CD8-positive, alpha-beta memory T cell (primary cell): Measurements from ENCODE around the gene RPAP3. TPM values are rescaled to one million over a fixed set of nuclear protein-coding genes. Genes with fewer than 3 reads are reported as not detected.

ENCODE experiments used
- CTCF ChIA-PET: fragments of 350-600 bp; sonication (Branson Sonifier 250); formaldehyde crosslinking; loops from one replicate; lab custom pipeline; 2021; ENCODE audit warnings: antibody characterized with exemption; lab: Charles Lee
- POLR2A ChIA-PET: fragments of 350-600 bp; sonication (Branson Sonifier 250); formaldehyde crosslinking; loops from one replicate; lab custom pipeline; 2021; ENCODE audit warnings: antibody characterized with exemption; lab: Charles Lee
- DNase-seq, 5 donors: peaks; one replicate each; pipeline versions ENCODE4 v3.0.0 to v3.0.0-alpha.2; 2020 to 2022; ENCODE audit warnings: mixed read lengths in 1 of 5
- H3K27ac ChIP-seq: one replicate; pipeline ENCODE4 v1.7.0; 2013; ENCODE audit warnings: low read depth, mild to moderate bottlenecking, low read length, moderate library complexity
- H3K27me3 ChIP-seq: 2 replicates; pipeline ENCODE4 v1.7.0; 2013; ENCODE audit warnings: low read length, mild to moderate bottlenecking; ENCODE audit not compliant: insufficient read depth, poor library complexity, severe bottlenecking
- H3K36me3 ChIP-seq: 2 replicates; pipeline ENCODE4 v1.7.0; 2013; ENCODE audit warnings: mild to moderate bottlenecking, low read length, moderate library complexity; ENCODE audit not compliant: insufficient read depth
- H3K4me1 ChIP-seq: 2 replicates; pipeline ENCODE4 v1.7.0; 2013; ENCODE audit warnings: mild to moderate bottlenecking, low read length, moderate library complexity; ENCODE audit not compliant: insufficient read depth
- H3K4me3 ChIP-seq: 2 replicates; pipeline ENCODE4 v1.7.0; 2013; ENCODE audit warnings: mild to moderate bottlenecking, low read length
- H3K9me3 ChIP-seq: 2 replicates; pipeline ENCODE4 v1.7.0; 2013; ENCODE audit warnings: mild to moderate bottlenecking, low read length
- H3K27ac Mint-ChIP-seq, 8 donors: one replicate each; pipeline ENCODE4 v1.8.0; 2020 to 2021; ENCODE audit warnings: mixed read lengths in 8 of 8, mild to moderate bottlenecking in 6 of 8, inconsistent platforms in 3 of 8, moderate library complexity in 3 of 8
- H3K27me3 Mint-ChIP-seq, 2 donors: one replicate each; pipeline ENCODE4 v1.8.0; 2020 to 2021; ENCODE audit warnings: mixed read lengths in 2 of 2, mild to moderate bottlenecking in 1 of 2, moderate library complexity in 1 of 2
- H3K36me3 Mint-ChIP-seq, 3 donors: one replicate each; pipeline ENCODE4 v1.8.0; 2020 to 2021; ENCODE audit warnings: mixed read lengths in 3 of 3, inconsistent platforms in 1 of 3, mild to moderate bottlenecking in 1 of 3
- H3K4me1 Mint-ChIP-seq, 3 donors: one replicate each; pipeline ENCODE4 v1.8.0; 2020 to 2021; ENCODE audit warnings: mixed read lengths in 3 of 3, inconsistent platforms in 1 of 3, mild to moderate bottlenecking in 1 of 3
- H3K4me3 Mint-ChIP-seq, 7 donors: one replicate each; pipeline ENCODE4 v1.8.0; 2020 to 2021; ENCODE audit warnings: mixed read lengths in 7 of 7, mild to moderate bottlenecking in 6 of 7, moderate library complexity in 4 of 7, inconsistent platforms in 2 of 7
- H3K9me3 Mint-ChIP-seq, 5 donors: one replicate each; pipeline ENCODE4 v1.8.0; 2020 to 2022; ENCODE audit warnings: mixed read lengths in 5 of 5, mild to moderate bottlenecking in 3 of 5, moderate library complexity in 2 of 5, inconsistent platforms in 1 of 5
- polyA plus RNA-seq: library from polyadenylated mRNA; unstranded; fragments of 300-500 nt; fragmentation: Illumina TruSeq; gene quantifications from one replicate; pipeline ENCODE4 v1.2.3, GENCODE V29; 2021
- total RNA-seq, 2 experiments: library from RNA; stranded (reverse); gene quantifications; one replicate each; pipeline ENCODE4 v1.2.3, GENCODE V29; 2021

RPAP3 gene
- total and polyA plus RNA-seq, 3 experiments from 2014 or later = 35.3 to 58.1 (median 54.0) TPM

DNA sequence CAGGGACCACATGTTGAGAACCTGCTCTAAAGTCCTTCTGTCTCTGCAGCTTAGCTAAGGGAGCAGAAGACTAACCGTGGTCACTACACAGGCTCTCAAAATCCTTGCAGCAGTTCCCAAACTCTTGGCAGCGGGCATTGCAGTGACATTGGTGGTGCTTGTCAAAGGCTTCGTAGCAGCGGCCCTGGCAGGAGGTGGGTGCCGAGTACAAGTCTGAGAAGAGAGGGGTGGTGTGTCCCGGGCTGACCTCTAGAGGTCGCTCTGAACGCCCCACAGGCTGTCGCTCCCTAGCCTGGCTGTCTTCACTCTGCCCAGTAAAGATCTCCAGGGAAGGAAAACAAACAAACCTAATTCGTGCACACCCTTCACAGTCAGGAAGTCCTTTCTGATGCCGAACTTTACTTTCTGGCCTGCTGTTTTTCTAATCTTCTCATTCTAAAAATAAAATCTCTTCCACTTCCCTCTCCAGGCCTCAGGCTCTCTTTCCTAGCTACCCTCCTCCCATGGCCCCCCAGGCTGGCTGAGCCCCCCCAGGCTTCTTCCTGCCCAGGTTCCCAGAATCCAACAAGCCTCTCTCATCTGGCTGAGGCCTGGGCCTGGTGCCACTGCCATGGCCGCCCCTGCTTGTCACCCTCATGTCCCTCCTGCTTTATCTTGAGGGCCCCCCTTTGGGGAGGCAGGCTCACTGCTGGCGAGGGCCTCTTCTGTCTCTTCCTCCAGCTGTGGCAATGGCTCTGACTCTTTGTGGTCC, 11.8 kb upstream of the RPAP3 start:
- CTCF ChIA-PET = interaction anchor here (1.0 to 10.9 kb wide), 7 partner anchors 15 to 120 kb away, joined by 3 to 169 read pairs (median 5); partner anchors contain the start of genes RAPGEF3 and SLC48A1

DNA sequence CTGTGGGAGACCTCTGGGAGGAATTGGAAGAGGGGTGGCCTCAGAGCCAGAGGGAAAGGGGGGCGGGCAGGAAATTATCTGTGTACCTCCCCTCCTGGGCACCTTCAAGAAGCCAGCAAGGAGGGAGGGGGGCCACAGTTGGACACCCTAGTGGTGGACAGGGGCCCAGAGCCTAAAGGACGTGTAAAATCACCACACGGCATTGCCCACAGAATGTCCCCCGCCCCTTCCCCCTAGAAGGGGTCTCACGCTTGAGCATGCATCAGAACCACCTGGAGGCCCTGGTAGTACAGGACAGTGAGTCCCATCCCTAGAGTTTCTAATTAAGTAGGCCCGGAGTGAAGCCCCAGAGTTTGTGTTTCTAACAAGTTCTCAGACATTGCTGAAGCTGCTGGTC, 11.2 kb upstream of the RPAP3 start:
- Histone ChIP-seq H3K27me3 (no peaks in the 10 kb centered on the region), H3K4me3 (no peak overlapping the region), H3K27ac (no peak overlapping the region), H3K4me1 (peaks cover 33% of the 10 kb centered on the region), H3K9me3 (no peaks in the 10 kb centered on the region), H3K36me3 (no peaks in the 10 kb centered on the region)
- H3K4me3 Mint-ChIP-seq = no peak overlapping the region
- ChIA-PET CTCF (interaction anchor here (0.9 to 10.9 kb wide), 9 partner anchors 12 to 121 kb away, joined by 3 to 169 read pairs (median 23); partner anchors contain the start of genes RAPGEF3, RPAP3 and SLC48A1), POLR2A (interaction anchor here (0.5 kb wide), 1 partner anchor 15 kb away, joined by 3 read pairs; no protein-coding TSS in a partner anchor)
- H3K27me3 Mint-ChIP-seq = peaks cover 0 to 2% of the 10 kb centered on the region in 2 donors
- no peaks in the 10 kb centered on the region for H3K9me3 Mint-ChIP-seq
- peaks cover 0 to 5% (median 5%) of the 10 kb centered on the region in 3 donors for H3K36me3 Mint-ChIP-seq
- H3K27ac Mint-ChIP-seq = no peak overlapping the region
- H3K4me1 Mint-ChIP-seq = peaks cover 20 to 32% (median 31%) of the 10 kb centered on the region in 3 donors
- DNase-seq = no peak

More for the DNA sequence above, 11.8 kb upstream of the RPAP3 start:
- peaks cover 25 to 38% (median 37%) of the 10 kb centered on the region in 3 donors for H3K4me1 Mint-ChIP-seq
- POLR2A ChIA-PET = no interaction called here
- H3K27ac Mint-ChIP-seq = peak overlapping the region in 4 of 8 donors; percentile 5 to 75 (median 40)
- peaks cover 0 to 2% of the 10 kb centered on the region in 2 donors for H3K27me3 Mint-ChIP-seq
- no peaks in the 10 kb centered on the region for H3K9me3 Mint-ChIP-seq
- H3K36me3 ChIP-seq = no peaks in the 10 kb centered on the region
- DNase-seq = peak in 2 of 5 donors; percentile 25 to 64
- peaks cover 0 to 5% (median 5%) of the 10 kb centered on the region in 3 donors for H3K36me3 Mint-ChIP-seq
- H3K4me3 Mint-ChIP-seq = peak overlapping the region in 1 of 7 donors; percentile 29
- no peak overlapping the region for H3K4me3 ChIP-seq
- H3K27ac ChIP-seq = no peak overlapping the region
- H3K9me3 ChIP-seq = no peaks in the 10 kb centered on the region
- H3K4me1 ChIP-seq = peaks cover 38% of the 10 kb centered on the region
- H3K27me3 ChIP-seq = no peaks in the 10 kb centered on the region

GRCh38 chr12:47715877-47716548, 10.2 kb upstream of the RPAP3 start:
- Mint-ChIP-seq H3K27ac (peak overlapping the region in 1 of 8 donors; percentile 81), H3K4me3 (peak overlapping the region in 1 of 7 donors; percentile 66)
- POLR2A ChIA-PET = no interaction called here

GRCh38 chr12:47715393-47715876, 9.6 kb upstream of the RPAP3 start:
- peak; percentile 70 to 84 (median 74) for DNase-seq
- Histone ChIP-seq H3K27ac (no peak overlapping the region), H3K27me3 (no peaks in the 10 kb centered on the region), H3K4me3 (no peak overlapping the region), H3K4me1 (peaks cover 21% of the 10 kb centered on the region), H3K36me3 (no peaks in the 10 kb centered on the region), H3K9me3 (no peaks in the 10 kb centered on the region)
- Mint-ChIP-seq H3K4me3 (no peak overlapping the region), H3K4me1 (peaks cover 6 to 16% (median 16%) of the 10 kb centered on the region in 3 donors), H3K27me3 (peaks cover 0 to 2% of the 10 kb centered on the region in 2 donors), H3K27ac (peak overlapping the region in 4 of 8 donors; percentile 5 to 69 (median 17)), H3K36me3 (peaks cover 0 to 6% (median 5%) of the 10 kb centered on the region in 3 donors), H3K9me3 (no peaks in the 10 kb centered on the region)
- POLR2A ChIA-PET = no interaction called here
- CTCF ChIA-PET = interaction anchor here (0.6 to 10.9 kb wide), 22 partner anchors 8 to 471 kb away, joined by 3 to 169 read pairs (median 8); partner anchors contain the start of genes ENDOU, RAPGEF3, RPAP3 and SLC48A1

More at GRCh38 chr12:47715877-47716548, 10.2 kb upstream of the RPAP3 start:
- no peaks in the 10 kb centered on the region for H3K9me3 Mint-ChIP-seq
- H3K27me3 Mint-ChIP-seq = peaks cover 0 to 2% of the 10 kb centered on the region in 2 donors
- H3K27ac ChIP-seq = no peak overlapping the region
- no peaks in the 10 kb centered on the region for H3K9me3 ChIP-seq
- H3K4me3 ChIP-seq = no peak overlapping the region
- CTCF ChIA-PET = interaction anchor here (0.6 to 10.9 kb wide), 21 partner anchors 8 to 470 kb away, joined by 3 to 169 read pairs (median 8); partner anchors contain the start of genes ENDOU, RAPGEF3, RPAP3 and SLC48A1
- no peaks in the 10 kb centered on the region for H3K36me3 ChIP-seq
- H3K27me3 ChIP-seq = no peaks in the 10 kb centered on the region
- peaks cover 23% of the 10 kb centered on the region for H3K4me1 ChIP-seq
- no peak for DNase-seq
- H3K36me3 Mint-ChIP-seq = peaks cover 0 to 5% (median 5%) of the 10 kb centered on the region in 3 donors
- peaks cover 10 to 22% (median 21%) of the 10 kb centered on the region in 3 donors for H3K4me1 Mint-ChIP-seq

GRCh38 chr12:47714826-47715386, 9.1 kb upstream of the RPAP3 start:
- no peak for DNase-seq
- Histone ChIP-seq H3K36me3 (no peaks in the 10 kb centered on the region), H3K27ac (no peak overlapping the region), H3K4me3 (no peak overlapping the region), H3K4me1 (peaks cover 21% of the 10 kb centered on the region), H3K9me3 (no peaks in the 10 kb centered on the region), H3K27me3 (no peaks in the 10 kb centered on the region)
- Mint-ChIP-seq H3K27ac (peak overlapping the region in 3 of 8 donors; percentile 16 to 69 (median 18)), H3K4me3 (no peak overlapping the region), H3K36me3 (peaks cover 0 to 4% (median 2%) of the 10 kb centered on the region in 3 donors), H3K4me1 (peaks cover 6 to 16% (median 16%) of the 10 kb centered on the region in 3 donors), H3K27me3 (peaks cover 0 to 2% of the 10 kb centered on the region in 2 donors), H3K9me3 (no peaks in the 10 kb centered on the region)
- ChIA-PET POLR2A (no interaction called here), CTCF (interaction anchor here (0.7 to 10.9 kb wide), 21 partner anchors 9 to 471 kb away, joined by 3 to 169 read pairs (median 8); partner anchors contain the start of genes ENDOU, RAPGEF3, RPAP3 and SLC48A1)

DNA sequence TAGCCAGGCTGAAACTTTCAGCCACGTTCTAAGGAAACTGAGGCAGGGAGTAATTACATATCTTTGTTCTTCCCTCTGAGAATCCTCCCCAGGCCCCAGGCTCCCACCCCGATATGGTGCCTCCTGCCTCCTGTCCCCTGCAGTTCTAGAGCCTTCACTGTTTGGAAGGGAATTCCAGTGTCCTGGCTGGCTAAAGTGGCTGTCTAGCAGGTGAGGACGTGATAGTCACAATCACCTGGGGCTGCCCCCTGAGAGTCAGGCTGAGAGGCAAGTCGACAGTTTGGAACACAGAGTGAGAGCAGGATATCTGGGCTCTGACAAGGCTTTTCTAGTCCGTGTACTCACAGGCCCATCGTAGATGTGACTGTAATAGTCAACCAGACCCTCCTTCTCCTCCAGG, 6.3 kb upstream of the RPAP3 start:
- no peak for DNase-seq
- POLR2A ChIA-PET = no interaction called here
- H3K4me1 ChIP-seq = peaks cover 34% of the 10 kb centered on the region

GRCh38 chr12:47711448-47711847, 5.6 kb upstream of the RPAP3 start:
- ChIA-PET CTCF (interaction anchor here (1.9 to 10.9 kb wide), 3 partner anchors 31 to 126 kb away, joined by 4 to 169 read pairs (median 34); partner anchors contain the start of gene SLC48A1), POLR2A (no interaction called here)
- peaks cover 20 to 41% (median 35%) of the 10 kb centered on the region in 3 donors for H3K4me1 Mint-ChIP-seq

More for the DNA sequence above, 6.3 kb upstream of the RPAP3 start:
- Mint-ChIP-seq H3K4me3 (no peak overlapping the region), H3K4me1 (peaks cover 18 to 33% (median 29%) of the 10 kb centered on the region in 3 donors), H3K27me3 (peaks cover 0 to 2% of the 10 kb centered on the region in 2 donors), H3K27ac (no peak overlapping the region), H3K36me3 (peaks cover 0 to 3% (median 0%) of the 10 kb centered on the region in 3 donors), H3K9me3 (no peaks in the 10 kb centered on the region)
- CTCF ChIA-PET = interaction anchor here (8.4 to 10.9 kb wide), 2 partner anchors 30 to 59 kb away, joined by 82 to 169 read pairs; partner anchors contain the start of gene SLC48A1
- no peaks in the 10 kb centered on the region for H3K9me3 ChIP-seq
- H3K36me3 ChIP-seq = no peaks in the 10 kb centered on the region
- H3K27me3 ChIP-seq = no peaks in the 10 kb centered on the region
- no peak overlapping the region for H3K27ac ChIP-seq
- no peak overlapping the region for H3K4me3 ChIP-seq

More at GRCh38 chr12:47711448-47711847, 5.6 kb upstream of the RPAP3 start:
- Mint-ChIP-seq H3K27ac (no peak overlapping the region), H3K4me3 (peak overlapping the region in 1 of 7 donors; percentile 55), H3K27me3 (peaks cover 0 to 2% of the 10 kb centered on the region in 2 donors), H3K9me3 (no peaks in the 10 kb centered on the region), H3K36me3 (peaks cover 0 to 3% (median 1%) of the 10 kb centered on the region in 3 donors)
- Histone ChIP-seq H3K27me3 (no peaks in the 10 kb centered on the region), H3K27ac (no peak overlapping the region), H3K4me3 (no peak overlapping the region), H3K9me3 (no peaks in the 10 kb centered on the region), H3K36me3 (no peaks in the 10 kb centered on the region), H3K4me1 (peaks cover 35% of the 10 kb centered on the region)
- DNase-seq = no peak
